Esophagus squamous epithelium (tissue), 5 donors: ENCODE results near the gene CSMD2. TPM values are rescaled to one million over a fixed set of nuclear protein-coding genes. Genes with fewer than 3 reads are reported as not detected.

Source experiments
- DNase-seq: peaks from one replicate; lab custom pipeline; 2025; lab: John Stamatoyannopoulos, UW
- H3K27ac ChIP-seq, 4 donors: fragments of 200-600 bp; sonication (generic); one replicate each; pipeline ENCODE4 v1.5.1; 2016 to 2019; ENCODE audit warnings: mild to moderate bottlenecking in 1 of 4
- H3K27me3 ChIP-seq, 4 donors: fragments of 200-600 bp; sonication (generic); 1 replicate in 3 of 4; 2 replicates in 1 of 4; pipeline versions ENCODE4 v1.5.1 to v1.6.0; 2017 to 2021; ENCODE audit warnings: antibody characterized with exemption in 1 of 4
- H3K36me3 ChIP-seq, 3 donors: fragments of 200-600 bp; sonication (generic); one replicate each; pipeline ENCODE4 v1.5.1; 2016 to 2019
- H3K4me1 ChIP-seq, 3 donors: fragments of 200-600 bp; sonication (generic); one replicate each; pipeline ENCODE4 v1.5.1; 2017 to 2019
- H3K4me3 ChIP-seq, 4 donors: fragments of 200-600 bp; sonication (generic); 1 replicate in 3 of 4; 2 replicates in 1 of 4; pipeline ENCODE4 v1.5.1; 2016 to 2019; ENCODE audit warnings: mild to moderate bottlenecking in 2 of 4, moderate library complexity in 1 of 4
- H3K9me3 ChIP-seq, 3 donors: fragments of 200-600 bp; sonication (generic); one replicate each; pipeline ENCODE4 v1.5.1; 2016 to 2019
- POLR2A ChIP-seq, 4 donors: fragments of 450-650 bp; IDR thresholded peaks; one replicate each; pipeline ENCODE4 v1.6.1; 2017; ENCODE audit warnings: antibody characterized with exemption in 4 of 4, mild to moderate bottlenecking in 4 of 4, moderate library complexity in 3 of 4
- WGBS, 2 donors: methylation state at CpG; one replicate each; pipeline ENCODE4 v1.1.5; 2018; 5-methylcytosine and 5-hydroxymethylcytosine counted together
- intact Hi-C: fragments of 100-400 bp; cut with DNase I; formaldehyde crosslinking; loops from one replicate; pipeline ENCODE4 v1.15.0; 2022
- total RNA-seq, 4 donors: library from RNA; depleted of rRNA; stranded (reverse); fragments of >200 nt; gene quantifications; one replicate each; pipeline ENCODE4 v1.1.0, GENCODE V29; 2016
- TF ChIP-seq, protein P1 (sequence below), 6 experiments: fragments of 450-650 bp in 4 of 6; fragments of 200-600 bp in 2 of 6; sonication (generic) in 2 of 6; IDR thresholded peaks; one replicate each; pipeline ENCODE4 v1.5.1; 2016 to 2019; ENCODE audit warnings: antibody characterized with exemption in 6 of 6, mild to moderate bottlenecking in 4 of 6, moderate library complexity in 4 of 6
- donor health status: DM: yes; HTN: yes; CAD: no.

The CSMD2 gene
- total RNA-seq, 4 donors from 2014 or later = under 0.01 to 0.13 TPM; not detected in 2

DNA sequence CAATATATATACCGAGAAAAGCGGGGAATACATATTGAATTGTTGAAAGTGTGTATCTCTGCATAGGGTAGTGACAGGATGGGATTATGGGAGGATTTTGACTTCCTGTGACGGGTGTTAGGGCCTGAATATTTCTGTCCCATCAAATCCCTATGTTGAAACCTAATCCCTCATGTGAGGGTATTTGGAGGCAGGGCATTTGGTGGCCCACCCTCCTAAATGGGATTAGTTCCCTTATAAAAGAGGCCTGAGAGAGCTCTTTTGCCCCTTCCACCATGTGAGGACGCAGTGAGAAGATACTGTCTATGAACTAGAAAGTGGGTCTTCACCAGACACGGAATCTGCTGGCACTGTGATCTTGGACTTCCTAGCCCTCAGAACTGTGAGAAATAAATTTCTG is 555.3 kb downstream of the CSMD2 start:
- 87 to 92% methylated on average over 3 to 5 of the region's 5 CpGs for WGBS, 2 donors
- Histone ChIP-seq H3K27me3 (peaks cover 0 to 18% (median 0%) of the 10 kb centered on the region in 4 donors), H3K4me3 (no peak overlapping the region), H3K4me1 (peaks cover 0 to 4% (median 0%) of the 10 kb centered on the region in 3 donors), H3K27ac (no peak overlapping the region), H3K36me3 (no peaks in the 10 kb centered on the region), H3K9me3 (no peaks in the 10 kb centered on the region)
- no peak for DNase-seq
- intact Hi-C loops = loop anchor here (10.0 kb wide), 2 partner anchors 115 to 515 kb away; no protein-coding TSS in a partner anchor
- TF ChIP-seq POLR2A (IDR thresholded peaks at IDR 0.05) = no peak
- TF ChIP-seq, protein P1, sequence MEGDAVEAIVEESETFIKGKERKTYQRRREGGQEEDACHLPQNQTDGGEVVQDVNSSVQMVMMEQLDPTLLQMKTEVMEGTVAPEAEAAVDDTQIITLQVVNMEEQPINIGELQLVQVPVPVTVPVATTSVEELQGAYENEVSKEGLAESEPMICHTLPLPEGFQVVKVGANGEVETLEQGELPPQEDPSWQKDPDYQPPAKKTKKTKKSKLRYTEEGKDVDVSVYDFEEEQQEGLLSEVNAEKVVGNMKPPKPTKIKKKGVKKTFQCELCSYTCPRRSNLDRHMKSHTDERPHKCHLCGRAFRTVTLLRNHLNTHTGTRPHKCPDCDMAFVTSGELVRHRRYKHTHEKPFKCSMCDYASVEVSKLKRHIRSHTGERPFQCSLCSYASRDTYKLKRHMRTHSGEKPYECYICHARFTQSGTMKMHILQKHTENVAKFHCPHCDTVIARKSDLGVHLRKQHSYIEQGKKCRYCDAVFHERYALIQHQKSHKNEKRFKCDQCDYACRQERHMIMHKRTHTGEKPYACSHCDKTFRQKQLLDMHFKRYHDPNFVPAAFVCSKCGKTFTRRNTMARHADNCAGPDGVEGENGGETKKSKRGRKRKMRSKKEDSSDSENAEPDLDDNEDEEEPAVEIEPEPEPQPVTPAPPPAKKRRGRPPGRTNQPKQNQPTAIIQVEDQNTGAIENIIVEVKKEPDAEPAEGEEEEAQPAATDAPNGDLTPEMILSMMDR (IDR thresholded peaks at IDR 0.05) = no peak

DNA sequence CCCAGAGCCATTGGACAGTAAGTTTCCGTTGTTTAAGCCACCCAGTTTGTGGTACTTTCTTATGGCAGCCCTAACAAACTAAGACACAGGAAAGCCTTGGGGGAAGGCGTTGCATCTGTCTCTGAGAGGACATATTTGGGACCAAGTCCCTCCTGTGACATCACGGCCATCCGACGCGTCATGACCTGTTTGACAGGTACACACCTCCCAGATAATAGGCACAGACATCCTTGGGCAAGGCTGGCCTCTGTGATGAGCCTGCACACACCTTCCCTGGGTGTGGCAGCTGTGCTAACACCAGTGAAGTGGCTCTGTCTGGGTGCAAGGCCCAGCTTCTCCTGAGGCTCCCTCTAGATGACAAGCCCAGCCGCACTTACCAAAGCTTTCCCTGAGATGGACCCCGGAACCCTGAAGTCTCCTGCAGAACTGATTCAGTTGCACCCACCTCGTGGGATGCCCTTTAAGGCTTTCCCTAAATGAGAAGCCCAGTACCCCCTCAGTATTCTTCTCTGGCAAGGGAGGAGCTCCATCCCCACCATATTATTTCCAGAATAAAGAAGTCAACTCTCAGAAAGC is 556.1 kb downstream of the CSMD2 start:
- no peak overlapping the region for H3K27ac ChIP-seq
- peaks cover 0 to 4% (median 0%) of the 10 kb centered on the region in 3 donors for H3K4me1 ChIP-seq
- intact Hi-C loops = loop anchor here (10.0 kb wide), 2 partner anchors 114 to 514 kb away; no protein-coding TSS in a partner anchor
- H3K9me3 ChIP-seq = no peaks in the 10 kb centered on the region
- H3K27me3 ChIP-seq = peaks cover 0 to 10% (median 0%) of the 10 kb centered on the region in 4 donors
- 77 to 92% methylated on average over 2 to 9 of the region's 9 CpGs for WGBS, 2 donors
- no peak for DNase-seq
- no peaks in the 10 kb centered on the region for H3K36me3 ChIP-seq
- TF ChIP-seq, protein P1 (IDR thresholded peaks at IDR 0.05) = no peak
- no peak for TF ChIP-seq POLR2A (IDR thresholded peaks at IDR 0.05)
- H3K4me3 ChIP-seq = no peak overlapping the region

DNA sequence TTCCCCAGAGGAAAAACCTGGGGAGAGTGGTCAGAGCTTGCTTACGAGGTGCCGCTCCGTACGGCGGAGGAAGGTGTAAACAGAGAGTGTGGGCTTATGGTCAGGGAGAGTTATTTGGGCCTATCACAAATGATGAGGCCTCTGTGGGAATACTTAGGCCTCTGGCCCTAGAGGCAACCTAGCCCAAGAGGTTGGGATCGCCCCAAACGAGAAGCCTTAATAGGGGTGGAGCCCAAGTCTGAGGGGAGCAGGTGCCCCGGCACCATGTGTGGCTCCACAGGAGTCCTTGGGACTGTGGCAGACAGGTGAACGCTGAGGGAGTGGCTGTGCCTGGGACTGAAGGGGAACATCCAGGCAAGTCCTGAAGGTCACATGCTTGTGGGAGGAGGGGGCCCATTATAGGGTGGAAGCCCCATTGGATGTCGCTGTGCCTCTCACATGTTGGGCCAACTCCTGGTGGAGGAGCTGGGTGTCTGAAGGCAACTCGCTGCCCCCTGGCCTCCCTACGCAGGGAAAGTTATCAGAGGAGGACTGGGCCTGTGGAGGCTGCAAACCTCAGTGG is 557.5 kb downstream of the CSMD2 start:
- TF ChIP-seq, protein P1 (IDR thresholded peaks at IDR 0.05) = no peak
- TF ChIP-seq POLR2A (IDR thresholded peaks at IDR 0.05) = no peak
- no peaks in the 10 kb centered on the region for H3K36me3 ChIP-seq
- no peak for DNase-seq
- intact Hi-C loops = loop anchor here (10.0 kb wide), 2 partner anchors 113 to 513 kb away; no protein-coding TSS in a partner anchor
- H3K27me3 ChIP-seq = no peaks in the 10 kb centered on the region
- H3K9me3 ChIP-seq = no peaks in the 10 kb centered on the region
- H3K4me3 ChIP-seq = no peak overlapping the region
- WGBS, 2 donors = 85 to 93% methylated on average over 8 to 10 of the region's 12 CpGs
- H3K27ac ChIP-seq = no peak overlapping the region
- H3K4me1 ChIP-seq = peaks cover 0 to 4% (median 0%) of the 10 kb centered on the region in 3 donors

DNA sequence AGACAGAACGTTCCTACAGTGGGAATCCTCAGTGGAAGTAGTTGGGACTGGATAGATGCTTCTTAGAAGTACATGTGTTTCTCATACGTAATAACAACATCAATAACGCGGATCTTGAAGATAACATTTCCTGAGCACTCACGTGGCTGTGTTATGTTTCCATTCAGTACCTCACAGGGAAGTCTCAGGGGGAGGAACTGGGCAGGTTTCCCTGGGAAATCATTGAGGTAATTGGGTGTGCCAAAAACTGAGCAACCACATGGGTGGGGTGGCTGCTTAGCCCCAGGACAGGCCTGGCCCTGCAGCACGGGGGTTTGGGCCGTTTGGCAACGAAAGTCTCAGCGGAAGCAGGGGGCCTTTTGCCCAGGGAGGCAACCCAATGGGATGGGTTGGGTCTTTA is 558.8 kb downstream of the CSMD2 start:
- Histone ChIP-seq H3K27me3 (no peaks in the 10 kb centered on the region), H3K4me1 (peaks cover 0 to 4% (median 0%) of the 10 kb centered on the region in 3 donors), H3K9me3 (no peaks in the 10 kb centered on the region), H3K27ac (no peak overlapping the region), H3K36me3 (no peaks in the 10 kb centered on the region), H3K4me3 (no peak overlapping the region)
- 49 to 54% methylated on average over 6 to 7 of the region's 9 CpGs for WGBS, 2 donors
- intact Hi-C loops = loop anchor here (10.0 kb wide), 2 partner anchors 111 to 511 kb away; no protein-coding TSS in a partner anchor
- no peak for TF ChIP-seq POLR2A (IDR thresholded peaks at IDR 0.05)
- TF ChIP-seq, protein P1 (IDR thresholded peaks at IDR 0.05) = no peak
- DNase-seq = no peak

DNA sequence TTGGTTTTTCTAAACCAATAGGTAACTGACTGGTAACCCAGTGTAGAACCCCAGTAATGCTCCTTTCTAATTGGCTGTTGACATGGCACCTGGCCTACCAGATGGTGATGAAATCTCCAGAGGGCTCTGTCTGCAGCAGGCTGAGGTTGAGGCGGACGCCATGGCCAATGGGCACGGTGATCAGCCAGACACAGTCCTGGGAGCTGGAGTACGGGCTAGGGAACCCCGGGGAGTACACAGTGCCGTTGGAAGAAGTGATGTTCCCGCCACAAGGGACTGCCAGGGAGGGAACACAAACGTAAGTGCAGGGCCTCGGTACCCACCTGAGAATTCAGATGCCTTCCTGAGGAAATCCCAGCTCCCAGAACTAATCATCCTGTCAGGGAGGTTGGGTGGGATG is 562.8 kb downstream of the CSMD2 start:
- H3K9me3 ChIP-seq = no peaks in the 10 kb centered on the region
- H3K4me3 ChIP-seq = no peak overlapping the region
- WGBS, 2 donors = 65% methylated on average over 4 of the region's 9 CpGs; no CpG with 5 or more reads in 1 of the 2 donors
- H3K27ac ChIP-seq = no peak overlapping the region
- H3K4me1 ChIP-seq = peaks cover 0 to 4% (median 0%) of the 10 kb centered on the region in 3 donors
- peaks cover 0 to 12% (median 0%) of the 10 kb centered on the region in 4 donors for H3K27me3 ChIP-seq
- H3K36me3 ChIP-seq = no peaks in the 10 kb centered on the region
- TF ChIP-seq, protein P1 (IDR thresholded peaks at IDR 0.05) = no peak
- intact Hi-C loops = loop anchor here (10.0 kb wide), 2 partner anchors 107 to 507 kb away; no protein-coding TSS in a partner anchor
- DNase-seq = no peak
